PC-3 (cell line): ENCODE results near the gene P3H2.

Experiments
- EZH2 ChIP-seq: fragments of 300-600 bp; sonication (generic); IDR thresholded peaks from one replicate; pipeline ENCODE4 v1.6.1; 2017; ENCODE audit warnings: antibody characterized with exemption, mild to moderate bottlenecking, low read length; ENCODE audit not compliant: unreplicated experiment
- EZH2phosphoT487 ChIP-seq: fragments of 300-600 bp; sonication (generic); IDR thresholded peaks from 2 replicates; pipeline ENCODE4 v1.6.1; 2018; ENCODE audit warnings: mild to moderate bottlenecking, antibody characterized with exemption, low read length, borderline replicate concordance
- TF ChIP-seq, protein P1 (sequence below): fragments of 300-600 bp; sonication (generic); conservative IDR thresholded peaks from 2 replicates; pipeline ENCODE4 v1.5.1; 2017; ENCODE audit warnings: antibody characterized with exemption, low read depth, mild to moderate bottlenecking, low read length

DNA sequence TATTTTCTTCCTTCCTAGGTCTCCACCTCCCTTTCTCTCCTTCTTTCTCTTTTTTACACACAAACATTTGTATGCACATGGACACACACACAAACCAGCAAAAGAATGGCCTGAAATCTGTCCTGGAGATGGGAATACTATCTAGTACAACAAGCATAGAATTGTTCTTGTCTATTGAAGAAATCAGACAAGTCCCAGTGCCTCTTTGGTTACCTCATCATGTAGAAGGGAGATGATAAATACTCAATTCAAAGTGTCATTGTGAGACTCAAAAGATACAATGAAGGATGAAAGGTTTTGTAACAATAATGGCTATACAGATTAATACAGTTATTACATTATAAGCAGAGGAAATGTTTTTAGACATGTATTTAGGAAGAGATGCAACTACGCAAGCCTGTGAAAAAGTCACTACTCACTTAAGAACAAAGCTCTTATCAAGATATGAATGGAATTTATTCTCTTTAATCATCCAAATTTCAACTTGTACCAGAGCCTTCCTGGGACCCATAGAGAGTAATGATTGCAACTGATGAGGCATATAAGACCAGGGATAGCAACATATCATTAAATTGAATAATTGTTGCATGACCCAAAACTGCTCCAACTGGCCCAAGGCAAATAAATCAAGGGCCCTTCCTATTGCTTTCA is 43.2 kb downstream of the P3H2 start:
- TF ChIP-seq EZH2phosphoT487 (no peak), EZH2 (no peak)
- TF ChIP-seq, protein P1, sequence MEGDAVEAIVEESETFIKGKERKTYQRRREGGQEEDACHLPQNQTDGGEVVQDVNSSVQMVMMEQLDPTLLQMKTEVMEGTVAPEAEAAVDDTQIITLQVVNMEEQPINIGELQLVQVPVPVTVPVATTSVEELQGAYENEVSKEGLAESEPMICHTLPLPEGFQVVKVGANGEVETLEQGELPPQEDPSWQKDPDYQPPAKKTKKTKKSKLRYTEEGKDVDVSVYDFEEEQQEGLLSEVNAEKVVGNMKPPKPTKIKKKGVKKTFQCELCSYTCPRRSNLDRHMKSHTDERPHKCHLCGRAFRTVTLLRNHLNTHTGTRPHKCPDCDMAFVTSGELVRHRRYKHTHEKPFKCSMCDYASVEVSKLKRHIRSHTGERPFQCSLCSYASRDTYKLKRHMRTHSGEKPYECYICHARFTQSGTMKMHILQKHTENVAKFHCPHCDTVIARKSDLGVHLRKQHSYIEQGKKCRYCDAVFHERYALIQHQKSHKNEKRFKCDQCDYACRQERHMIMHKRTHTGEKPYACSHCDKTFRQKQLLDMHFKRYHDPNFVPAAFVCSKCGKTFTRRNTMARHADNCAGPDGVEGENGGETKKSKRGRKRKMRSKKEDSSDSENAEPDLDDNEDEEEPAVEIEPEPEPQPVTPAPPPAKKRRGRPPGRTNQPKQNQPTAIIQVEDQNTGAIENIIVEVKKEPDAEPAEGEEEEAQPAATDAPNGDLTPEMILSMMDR, result no peak
